Inflammatory macrophage treated with lipopolysaccharide for 1 hour (primary cell): ENCODE results near the gene ACTN2.

Source experiments
- DNase-seq, 2 donors: peaks; one replicate each; pipeline ENCODE4 v3.0.0-alpha.2; 2020 to 2022

ACTN2 gene

GRCh38 chr1:236692128-236692527 is 5.8 kb downstream of the ACTN2 start:
- DNase-seq = no peak

GRCh38 chr1:236692742-236693141 is 6.4 kb downstream of the ACTN2 start:
- no peak for DNase-seq

GRCh38 chr1:236699366-236699765 is 13.1 kb downstream of the ACTN2 start:
- DNase-seq = no peak

- no peak for DNase-seq
Observed at GRCh38 chr1:236700903-236701302, 14.6 kb downstream of the ACTN2 start.

- no peak for DNase-seq
Observed at GRCh38 chr1:236701782-236702181, 15.5 kb downstream of the ACTN2 start.

- DNase-seq = no peak
Observed at GRCh38 chr1:236702791-236703394, 16.6 kb downstream of the ACTN2 start.

GRCh38 chr1:236705771-236706170 is 19.5 kb downstream of the ACTN2 start:
- no peak for DNase-seq

GRCh38 chr1:236706183-236706582 is 19.9 kb downstream of the ACTN2 start:
- DNase-seq = no peak

GRCh38 chr1:236710328-236710892 is 24.1 kb downstream of the ACTN2 start:
- DNase-seq = no peak

GRCh38 chr1:236716160-236716559 is 29.9 kb downstream of the ACTN2 start:
- no peak for DNase-seq

GRCh38 chr1:236717811-236718210 is 31.5 kb downstream of the ACTN2 start:
- no peak for DNase-seq

- DNase-seq = no peak
Observed at GRCh38 chr1:236718328-236718727, 32.0 kb downstream of the ACTN2 start.

- no peak for DNase-seq
Observed at GRCh38 chr1:236720206-236720605, 33.9 kb downstream of the ACTN2 start.

GRCh38 chr1:236720611-236721010 is 34.3 kb downstream of the ACTN2 start:
- no peak for DNase-seq

GRCh38 chr1:236724049-236724448 is 37.8 kb downstream of the ACTN2 start:
- DNase-seq = no peak

- no peak for DNase-seq
Observed at GRCh38 chr1:236724506-236724905, 38.2 kb downstream of the ACTN2 start.

GRCh38 chr1:236725668-236726067 is 39.4 kb downstream of the ACTN2 start:
- DNase-seq = no peak

GRCh38 chr1:236727521-236727920 is 41.2 kb downstream of the ACTN2 start:
- no peak for DNase-seq

- no peak for DNase-seq
Observed at GRCh38 chr1:236728752-236729151, 42.5 kb downstream of the ACTN2 start.

- DNase-seq = no peak
Observed at GRCh38 chr1:236733653-236734052, 47.4 kb downstream of the ACTN2 start.

GRCh38 chr1:236734141-236734765 is 48.0 kb downstream of the ACTN2 start:
- DNase-seq = no peak

GRCh38 chr1:236736761-236737160 is 50.5 kb downstream of the ACTN2 start:
- no peak for DNase-seq

- DNase-seq = no peak
Observed at GRCh38 chr1:236741753-236742152, 55.5 kb downstream of the ACTN2 start.

GRCh38 chr1:236742421-236743160 is 56.3 kb downstream of the ACTN2 start:
- no peak for DNase-seq
